ENCODE data around the gene ZNF417. TPM values are rescaled to one million over a fixed set of nuclear protein-coding genes. Genes with fewer than 3 reads are reported as not detected.
"Not testable (repeated sequence)": the region's sequence is repeated elsewhere in the genome, so short reads cannot be mapped to it uniquely, and the experiment has no call there.

The ZNF417 gene
- 5.2 and 5.4 TPM in 2 replicates for total RNA-seq (2014; rRNA removed; shearing (Covaris generic))
- 8.2 and 10.4 TPM in 2 replicates for polyA plus RNA-seq (2014; cell fraction: nucleus; rRNA removed)

GRCh38 chr19:57916168-57916995 lies at the start of gene ZNF417:
Gene ZNF417, minus strand, starts transcription at chr19:57916592. Its CDS starts 181 bp downstream, at chr19:57916411.
- DNase-seq (ENCODE audit: extremely low read depth, low read depth), result peak; percentile 81

GRCh38 chr19:57964761-57965160 lies 48.4 kb upstream of the ZNF417 start:
- DNase-seq (ENCODE audit: extremely low read depth, low read depth), result no peak

- no peak for DNase-seq (ENCODE audit: extremely low read depth, low read depth)
Measured at GRCh38 chr19:57961785-57962184, 45.4 kb upstream of the ZNF417 start.

GRCh38 chr19:57954996-57955395 lies 38.6 kb upstream of the ZNF417 start:
- DNase-seq (ENCODE audit: extremely low read depth, low read depth), result no peak

GRCh38 chr19:57949702-57950101 lies 33.3 kb upstream of the ZNF417 start:
- DNase-seq (ENCODE audit: extremely low read depth, low read depth), result no peak

GRCh38 chr19:57949296-57949695 lies 32.9 kb upstream of the ZNF417 start:
- DNase-seq (ENCODE audit: extremely low read depth, low read depth), result no peak

- DNase-seq (ENCODE audit: extremely low read depth, low read depth), result no peak
Measured at GRCh38 chr19:57947419-57948134, 31.2 kb upstream of the ZNF417 start, which contains the start of gene ZNF256. Gene ZNF256, minus strand, starts transcription at chr19:57947706. Its CDS starts 232 bp downstream, at chr19:57947474.

GRCh38 chr19:57947088-57947418 lies 30.7 kb upstream of the ZNF417 start:
- no peak for DNase-seq (ENCODE audit: extremely low read depth, low read depth)

- DNase-seq (ENCODE audit: extremely low read depth, low read depth), result no peak
Measured at GRCh38 chr19:57946316-57946715, 29.9 kb upstream of the ZNF417 start.

- DNase-seq (ENCODE audit: extremely low read depth, low read depth), result no peak
Measured at GRCh38 chr19:57941593-57941992, 25.2 kb upstream of the ZNF417 start.

GRCh38 chr19:57935731-57936130 lies 19.3 kb upstream of the ZNF417 start:
- DNase-seq (ENCODE audit: extremely low read depth, low read depth), result no peak

- no peak for DNase-seq (ENCODE audit: extremely low read depth, low read depth)
Measured at GRCh38 chr19:57934820-57935665, 18.7 kb upstream of the ZNF417 start, which contains the start of gene ZNF418. Gene ZNF418, minus strand, starts transcription at chr19:57935402. Its CDS starts 1,580 bp downstream, at chr19:57933822.

- DNase-seq (ENCODE audit: extremely low read depth, low read depth), result no peak
Measured at GRCh38 chr19:57927587-57927986, 11.2 kb upstream of the ZNF417 start.

- no peak for DNase-seq (ENCODE audit: extremely low read depth, low read depth)
Measured at GRCh38 chr19:57914531-57914930, 1.9 kb downstream of the ZNF417 start.

- DNase-seq (ENCODE audit: extremely low read depth, low read depth), result no peak
Measured at GRCh38 chr19:57907394-57907793, 9.0 kb downstream of the ZNF417 start.

GRCh38 chr19:57905258-57905657 lies 11.1 kb downstream of the ZNF417 start:
- DNase-seq (ENCODE audit: extremely low read depth, low read depth), result no peak

- no peak for DNase-seq (ENCODE audit: extremely low read depth, low read depth)
Measured at GRCh38 chr19:57903618-57904184, 12.7 kb downstream of the ZNF417 start.

GRCh38 chr19:57900311-57900710 lies 16.1 kb downstream of the ZNF417 start:
- no peak for DNase-seq (ENCODE audit: extremely low read depth, low read depth)

GRCh38 chr19:57890706-57891105 lies 25.7 kb downstream of the ZNF417 start:
- DNase-seq (ENCODE audit: extremely low read depth, low read depth), result not testable (repeated sequence)

GRCh38 chr19:57888560-57889231 lies 27.7 kb downstream of the ZNF417 start, which contains the start of gene ZNF814:
Gene ZNF814, minus strand, starts transcription at chr19:57889037. Its CDS starts 235 bp downstream, at chr19:57888802.
- DNase-seq (ENCODE audit: extremely low read depth, low read depth), result no peak

Data from NCI-H460 (cell line).